HL-60 (cell line): ENCODE data around the gene NOS1.
"Not testable (repeated sequence)": the region's sequence is repeated elsewhere in the genome, so short reads cannot be mapped to it uniquely, and the experiment has no call there.

Experiments
- DNase-seq, 2 experiments: peaks; one replicate each; pipeline ENCODE4 v3.0.0-alpha.2; 2010 to 2020; ENCODE audit warnings: low read depth in 1 of 2, low spot score in 1 of 2
- H3K27ac ChIP-seq: fragments of 250-450 bp; sonication (Bioruptor Pico); replicated peaks from 2 replicates; pipeline ENCODE4 v1.5.1; 2020; ENCODE audit warnings: mild to moderate bottlenecking, moderate library complexity
- H3K27me3 ChIP-seq: fragments of 250-450 bp; sonication (Bioruptor Pico); 2 replicates; pipeline ENCODE4 v1.5.1; 2021; ENCODE audit warnings: mild to moderate bottlenecking, moderate library complexity; ENCODE audit not compliant: insufficient read depth, poor library complexity, severe bottlenecking
- H3K4me3 ChIP-seq: replicated peaks from 2 replicates; pipeline ENCODE4 v1.5.1; 2011; ENCODE audit warnings: mild to moderate bottlenecking, control low read depth, low read length; ENCODE audit not compliant: insufficient read depth
- GABPA ChIP-seq: IDR thresholded peaks from 2 replicates; pipeline ENCODE4 v1.6.1; 2012; ENCODE audit warnings: low read depth
- POLR2AphosphoS5 ChIP-seq: IDR thresholded peaks from 2 replicates; pipeline ENCODE4 v1.6.1; 2012; ENCODE audit warnings: low read depth
- REST ChIP-seq: IDR thresholded peaks from 2 replicates; pipeline ENCODE4 v1.6.1; 2012; ENCODE audit warnings: low read depth; ENCODE audit not compliant: insufficient replicate concordance
- SPI1 ChIP-seq: IDR thresholded peaks from 2 replicates; pipeline ENCODE4 v1.6.1; 2012; ENCODE audit warnings: low read depth, mild to moderate bottlenecking, borderline replicate concordance
- TF ChIP-seq, protein P1 (sequence below): IDR thresholded peaks from one replicate; pipeline ENCODE4 v1.5.1; 2011; ENCODE audit warnings: low read length, control low read depth, inconsistent platforms; ENCODE audit not compliant: insufficient read depth

NOS1 gene

GRCh38 chr12:117187421-117187820 is 174.0 kb downstream of the NOS1 start:
- no peak overlapping the region for H3K27ac ChIP-seq
- no peak for TF ChIP-seq SPI1
- no peak for TF ChIP-seq POLR2AphosphoS5
- no peak for TF ChIP-seq REST
- no peak for TF ChIP-seq GABPA
- TF ChIP-seq, protein P1, sequence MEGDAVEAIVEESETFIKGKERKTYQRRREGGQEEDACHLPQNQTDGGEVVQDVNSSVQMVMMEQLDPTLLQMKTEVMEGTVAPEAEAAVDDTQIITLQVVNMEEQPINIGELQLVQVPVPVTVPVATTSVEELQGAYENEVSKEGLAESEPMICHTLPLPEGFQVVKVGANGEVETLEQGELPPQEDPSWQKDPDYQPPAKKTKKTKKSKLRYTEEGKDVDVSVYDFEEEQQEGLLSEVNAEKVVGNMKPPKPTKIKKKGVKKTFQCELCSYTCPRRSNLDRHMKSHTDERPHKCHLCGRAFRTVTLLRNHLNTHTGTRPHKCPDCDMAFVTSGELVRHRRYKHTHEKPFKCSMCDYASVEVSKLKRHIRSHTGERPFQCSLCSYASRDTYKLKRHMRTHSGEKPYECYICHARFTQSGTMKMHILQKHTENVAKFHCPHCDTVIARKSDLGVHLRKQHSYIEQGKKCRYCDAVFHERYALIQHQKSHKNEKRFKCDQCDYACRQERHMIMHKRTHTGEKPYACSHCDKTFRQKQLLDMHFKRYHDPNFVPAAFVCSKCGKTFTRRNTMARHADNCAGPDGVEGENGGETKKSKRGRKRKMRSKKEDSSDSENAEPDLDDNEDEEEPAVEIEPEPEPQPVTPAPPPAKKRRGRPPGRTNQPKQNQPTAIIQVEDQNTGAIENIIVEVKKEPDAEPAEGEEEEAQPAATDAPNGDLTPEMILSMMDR = no peak
- no peak overlapping the region for H3K4me3 ChIP-seq
- no peak for DNase-seq
- H3K27me3 ChIP-seq = no peaks in the 10 kb centered on the region

DNA sequence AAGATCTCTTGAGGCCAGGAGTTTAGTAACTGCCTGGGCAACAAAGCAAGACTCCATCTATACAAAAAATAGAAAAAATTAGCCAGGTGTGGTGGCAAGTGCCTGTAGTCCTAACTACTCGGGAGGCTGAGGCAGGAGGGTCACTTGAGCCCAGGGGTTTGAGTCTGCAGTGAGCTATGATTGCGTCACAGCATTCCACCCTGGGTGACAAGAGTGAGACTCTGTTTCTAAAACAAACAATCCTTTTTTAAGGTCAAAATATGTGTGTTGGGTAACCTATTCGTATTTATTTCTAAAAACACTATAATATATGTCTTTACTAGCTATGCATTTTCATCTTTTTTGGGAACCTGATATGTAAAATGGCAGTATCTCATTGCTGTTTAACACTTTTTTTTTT is 178.6 kb downstream of the NOS1 start:
- no peak for DNase-seq
- Histone ChIP-seq H3K4me3 (no peak overlapping the region), H3K27ac (no peak overlapping the region), H3K27me3 (no peaks in the 10 kb centered on the region)
- TF ChIP-seq, protein P1 = no peak
- no peak for TF ChIP-seq POLR2AphosphoS5
- TF ChIP-seq SPI1 = no peak
- no peak for TF ChIP-seq GABPA
- no peak for TF ChIP-seq REST

DNA sequence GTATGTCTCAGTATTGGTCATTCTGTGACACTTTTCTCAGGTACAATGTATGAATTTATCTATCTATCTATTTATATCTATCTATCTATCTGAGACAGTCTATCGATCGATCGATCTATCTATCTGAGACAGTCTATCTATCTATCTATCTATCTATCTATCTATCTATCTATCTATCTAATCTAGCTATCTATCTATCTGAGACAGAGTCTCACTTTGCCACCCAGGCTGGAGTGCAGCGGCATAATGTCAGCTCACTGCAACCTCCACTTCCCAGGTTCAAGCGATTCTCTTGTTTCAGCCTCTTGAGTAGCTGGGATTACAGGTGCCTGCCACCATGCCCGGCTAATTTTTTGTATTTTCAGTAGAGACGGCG is 180.0 kb downstream of the NOS1 start:
- not testable (repeated sequence) for H3K27ac ChIP-seq, DNase-seq, H3K4me3 ChIP-seq, H3K27me3 ChIP-seq

GRCh38 chr12:117180758-117181467 is 180.5 kb downstream of the NOS1 start:
- DNase-seq = no peak
- no peak overlapping the region for H3K4me3 ChIP-seq
- no peaks in the 10 kb centered on the region for H3K27me3 ChIP-seq
- H3K27ac ChIP-seq = no peak overlapping the region
- TF ChIP-seq SPI1 (no peak), GABPA (no peak), POLR2AphosphoS5 (no peak), REST (no peak)
- TF ChIP-seq, protein P1 = no peak
